HG03442 (cell line): ENCODE measurements around the gene SALL2.
A peak's percentile ranks its signal among the peaks of the same experiment; 100 is the strongest.

Experiments
- ATAC-seq: cut with Tn5 transposase; IDR thresholded peaks from one replicate; pipeline ENCODE4 v1.9.1; 2021; ENCODE audit warnings: mild to moderate bottlenecking, moderate library complexity; ENCODE audit not compliant: unreplicated experiment

Gene SALL2

DNA sequence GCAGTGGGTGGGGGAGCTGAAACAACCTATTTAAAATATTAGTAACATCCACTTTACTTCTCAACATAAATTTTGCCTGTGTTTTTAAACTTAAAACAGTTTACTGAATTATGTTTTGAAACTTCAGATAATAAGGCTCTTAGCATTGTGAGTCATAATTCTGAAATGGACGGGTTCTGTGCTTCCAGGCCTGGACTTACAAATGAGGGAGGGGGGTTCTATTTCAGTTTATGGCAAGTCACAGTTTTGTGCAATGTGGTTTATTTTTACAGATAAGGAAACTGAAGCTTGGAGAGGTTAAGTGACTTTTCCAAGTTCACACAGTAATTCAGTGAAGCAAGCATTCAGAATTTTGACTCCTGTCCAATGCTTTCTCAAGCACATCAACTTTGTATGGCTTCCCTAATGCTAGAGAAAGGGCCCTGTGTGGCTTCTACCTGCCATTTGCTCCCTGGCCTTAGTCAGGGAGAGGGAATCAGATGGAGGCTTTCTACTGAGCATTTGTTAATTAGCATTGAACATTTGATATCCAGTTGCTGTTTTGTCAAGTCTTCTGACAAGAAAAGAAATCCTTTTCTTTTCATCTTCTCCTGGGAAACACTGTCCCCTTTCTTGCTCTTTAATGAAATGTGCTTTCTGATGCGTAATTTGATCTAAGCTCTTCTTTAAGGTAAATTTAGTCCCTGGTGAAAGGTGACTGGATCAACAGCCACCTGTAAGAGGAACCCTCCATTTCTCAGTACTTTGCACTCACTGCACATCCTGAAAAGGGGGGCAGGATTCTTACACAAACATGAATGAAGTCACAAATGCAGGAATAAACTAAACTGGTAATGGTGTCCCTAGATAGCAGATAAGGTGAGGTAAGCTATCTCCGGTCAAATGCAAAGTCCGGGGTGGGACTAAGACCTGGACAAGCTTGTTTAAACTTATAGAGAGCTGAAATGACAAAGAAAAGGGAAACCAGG is 2.5 kb upstream of the SALL2 start:
- ATAC-seq: no peak

DNA sequence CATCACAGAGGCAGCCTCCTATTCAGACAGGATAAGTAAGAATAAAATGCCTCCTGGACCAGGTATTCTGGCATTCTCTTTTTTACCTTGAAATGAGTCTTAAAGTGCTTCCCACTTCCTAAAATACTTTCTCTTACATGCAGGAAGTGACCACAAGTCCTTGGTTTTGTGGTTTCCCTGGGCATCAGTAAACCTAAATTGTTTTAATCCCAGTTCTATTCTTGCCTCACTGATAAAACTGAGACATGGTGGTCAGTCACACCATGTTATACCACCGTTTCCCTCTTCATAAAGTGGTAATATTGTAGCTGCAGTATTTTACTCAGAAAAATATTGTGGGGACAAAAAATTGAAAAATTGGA is 1.2 kb upstream of the SALL2 start:
- ATAC-seq: no peak

DNA sequence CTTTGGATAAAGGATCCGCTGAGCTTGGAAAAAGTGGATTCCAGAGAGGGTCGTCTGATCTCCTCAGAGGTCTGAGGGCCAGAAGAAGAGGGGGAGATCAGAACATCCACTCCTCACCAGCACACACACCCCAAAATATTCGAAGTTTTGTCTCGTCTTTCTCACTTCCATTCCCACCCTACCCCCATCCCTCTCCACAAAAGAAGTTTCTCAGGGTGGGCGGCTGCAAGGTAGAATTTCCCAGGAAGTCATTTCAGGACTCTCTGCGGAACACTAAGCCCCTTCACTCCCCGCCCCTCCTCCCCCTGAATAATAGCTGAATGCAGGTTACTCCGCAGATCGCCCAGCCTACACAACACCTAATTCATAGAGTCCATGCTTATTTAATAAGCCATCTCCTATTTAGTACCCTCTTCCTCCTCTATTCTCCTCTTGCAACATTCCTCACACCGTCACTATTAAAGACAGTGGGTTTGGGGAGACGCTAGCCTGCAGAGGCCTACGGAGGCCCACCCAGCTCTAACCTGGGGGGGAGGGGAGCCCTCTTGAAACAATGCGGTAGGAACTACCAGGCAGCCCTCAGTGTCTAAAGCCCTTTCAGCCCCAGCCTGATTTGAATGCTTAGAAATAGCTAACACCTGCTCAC is 649 bp upstream of the SALL2 start:
- ATAC-seq: no peak

DNA sequence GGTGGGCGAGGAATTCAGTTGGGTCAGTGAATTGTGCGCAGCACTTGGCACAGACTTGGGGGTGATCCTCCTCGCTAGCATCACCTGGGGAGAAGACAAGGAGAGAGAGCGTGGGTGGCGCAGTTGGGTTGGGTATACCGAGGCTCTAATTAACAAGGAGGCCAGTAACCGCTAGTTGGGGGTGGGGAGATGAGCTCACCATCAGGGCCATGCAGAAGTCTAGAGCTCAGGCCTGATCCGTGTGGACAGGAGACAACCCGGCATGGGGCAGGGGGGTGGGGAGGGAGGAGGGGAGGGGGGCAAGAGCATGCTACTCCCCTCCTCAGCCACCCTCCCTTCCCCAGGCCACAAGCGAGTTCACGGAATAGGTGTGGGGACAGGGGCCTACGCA is 580 bp downstream of the SALL2 start:
- ATAC-seq: no peak

DNA sequence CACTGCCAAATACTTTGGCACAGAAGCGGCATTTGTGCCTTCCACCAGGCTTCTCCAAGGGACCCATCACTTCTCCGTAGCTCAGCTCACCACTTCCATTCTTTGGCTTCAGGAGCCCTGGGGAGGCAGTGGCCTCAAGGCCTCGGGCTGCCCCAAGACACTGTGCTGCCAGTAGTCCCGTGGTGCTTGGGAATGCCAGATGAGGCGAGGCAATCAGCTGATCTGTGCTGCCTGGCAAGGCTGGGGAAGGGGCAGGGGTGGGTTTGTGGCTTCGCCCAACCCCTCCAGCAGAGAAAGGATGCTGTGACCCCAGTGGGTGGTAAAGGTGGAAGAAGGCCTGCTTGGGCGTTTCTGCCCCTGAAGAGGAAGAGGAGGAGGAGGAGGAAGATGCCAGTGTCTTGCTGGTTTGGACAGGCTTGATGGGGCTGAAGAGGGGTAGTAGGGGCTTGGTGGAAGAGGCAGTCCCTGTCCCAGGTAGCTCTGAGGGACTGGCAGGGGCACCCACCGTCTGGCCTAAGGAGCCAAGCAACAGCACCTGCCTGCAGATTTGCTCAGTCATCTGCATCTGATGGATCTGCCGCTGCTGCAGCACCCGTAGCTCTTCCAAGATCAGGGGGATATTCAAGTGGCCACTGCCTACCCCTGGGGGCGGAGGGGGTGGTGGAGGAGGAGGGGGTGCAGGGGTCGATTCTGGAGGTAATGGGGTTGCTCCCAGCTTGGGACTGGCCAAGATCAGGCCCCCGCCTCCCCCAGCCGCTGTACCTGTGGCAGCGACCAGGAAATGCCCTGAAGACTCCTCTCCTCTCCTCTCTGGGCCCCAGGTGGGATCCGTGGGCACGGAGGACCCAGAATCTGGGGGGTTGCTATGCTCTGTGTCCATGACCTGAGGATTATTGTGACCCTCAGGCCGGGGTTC is 1.3 kb downstream of the SALL2 start:
- no peak for ATAC-seq

DNA sequence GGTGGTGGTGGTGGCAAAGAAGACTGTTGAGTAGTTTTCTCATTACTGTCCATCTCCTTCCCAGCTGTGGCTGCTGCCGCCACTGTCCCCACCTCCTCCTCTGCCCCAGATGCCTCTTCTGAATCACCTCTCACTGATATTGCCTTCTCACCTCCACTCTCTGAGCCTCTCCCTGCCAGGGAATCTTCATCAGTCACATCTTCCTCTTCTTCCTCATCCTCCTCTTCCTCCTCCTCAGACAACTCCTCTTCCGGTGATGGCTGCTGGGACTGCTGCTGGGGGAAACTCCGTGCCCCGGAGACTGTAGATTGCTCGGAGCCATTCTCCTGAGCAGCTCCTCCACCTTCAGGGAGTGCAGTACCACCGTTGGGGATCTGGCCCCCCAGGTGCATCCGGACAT is 2.9 kb downstream of the SALL2 start:
- ATAC-seq: no peak

DNA sequence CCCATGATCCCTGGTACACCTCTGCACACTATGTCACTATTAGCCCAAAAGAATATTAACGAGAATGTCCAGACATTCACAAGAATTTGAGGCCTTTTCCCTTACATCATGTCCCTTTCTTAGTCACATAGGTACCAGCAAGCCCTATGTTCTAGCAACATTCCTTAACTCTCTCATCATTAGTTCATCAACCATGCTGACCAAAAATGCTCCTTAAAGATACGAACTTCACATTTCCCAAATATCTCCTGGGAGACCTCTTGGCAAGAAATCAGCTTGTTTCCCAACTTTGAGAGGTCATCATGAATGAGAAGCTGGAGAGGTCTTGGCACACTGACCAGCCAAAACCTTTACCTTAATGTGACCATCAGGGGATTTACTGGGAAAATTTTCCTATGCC is 4.6 kb downstream of the SALL2 start:
- no peak for ATAC-seq

DNA sequence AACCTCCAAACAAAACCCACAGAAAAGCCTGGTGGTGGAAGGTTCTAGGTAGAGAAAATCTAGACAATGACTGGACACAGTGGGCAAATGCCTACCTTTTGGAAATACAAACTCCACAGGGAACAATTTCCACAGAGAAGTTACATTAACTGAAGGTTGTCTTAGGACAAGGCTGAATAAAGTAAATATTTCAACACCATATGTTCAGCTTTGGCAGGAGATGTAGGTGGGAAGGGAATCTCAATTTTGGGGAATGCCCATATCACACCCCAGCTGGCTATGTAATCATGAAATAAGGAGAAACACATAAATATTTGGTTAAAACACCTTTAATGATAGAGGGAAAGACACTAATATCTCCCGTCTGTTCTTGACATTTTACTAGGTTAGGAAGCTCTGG is 5.4 kb downstream of the SALL2 start:
- ATAC-seq: no peak

DNA sequence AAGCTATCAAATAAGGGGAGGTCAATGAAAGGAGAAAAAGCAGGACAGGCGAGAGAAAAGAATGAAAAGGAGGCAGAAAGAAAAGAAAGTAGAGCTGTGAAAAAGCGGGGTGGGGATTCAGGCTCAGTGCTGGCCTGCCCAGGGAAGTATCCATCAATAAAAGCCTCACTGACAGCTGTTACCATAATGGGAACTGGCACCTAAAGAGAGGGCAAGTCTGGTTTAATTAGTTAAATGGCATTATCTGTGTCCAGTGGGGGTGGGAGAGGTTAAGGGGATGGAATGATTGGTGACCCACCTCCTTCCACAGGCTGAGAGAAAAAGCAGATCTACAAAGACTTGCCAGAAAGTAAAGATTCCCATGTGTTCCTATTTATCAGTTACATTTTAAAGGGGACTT is 7.4 kb downstream of the SALL2 start:
- no peak for ATAC-seq

DNA sequence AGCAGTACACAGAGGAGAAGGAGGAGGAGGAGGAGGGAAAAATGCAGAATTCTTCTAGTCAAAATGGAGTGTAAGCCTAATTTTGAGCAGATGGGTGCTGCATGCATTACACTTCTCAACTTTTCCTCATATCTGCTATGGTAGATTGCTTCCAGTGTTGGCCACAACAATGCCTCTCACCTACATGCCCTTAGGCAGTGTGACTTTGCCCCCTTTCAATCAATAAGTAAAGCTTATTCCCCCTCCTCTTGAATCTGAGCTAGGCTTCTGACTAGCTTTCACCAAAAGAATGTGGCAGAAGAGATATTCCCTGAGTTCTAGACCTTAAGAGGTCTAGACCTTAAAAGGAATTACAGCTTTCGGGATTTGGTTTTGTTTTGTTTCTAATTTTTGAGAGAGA is 11.8 kb downstream of the SALL2 start:
- no peak for ATAC-seq

DNA sequence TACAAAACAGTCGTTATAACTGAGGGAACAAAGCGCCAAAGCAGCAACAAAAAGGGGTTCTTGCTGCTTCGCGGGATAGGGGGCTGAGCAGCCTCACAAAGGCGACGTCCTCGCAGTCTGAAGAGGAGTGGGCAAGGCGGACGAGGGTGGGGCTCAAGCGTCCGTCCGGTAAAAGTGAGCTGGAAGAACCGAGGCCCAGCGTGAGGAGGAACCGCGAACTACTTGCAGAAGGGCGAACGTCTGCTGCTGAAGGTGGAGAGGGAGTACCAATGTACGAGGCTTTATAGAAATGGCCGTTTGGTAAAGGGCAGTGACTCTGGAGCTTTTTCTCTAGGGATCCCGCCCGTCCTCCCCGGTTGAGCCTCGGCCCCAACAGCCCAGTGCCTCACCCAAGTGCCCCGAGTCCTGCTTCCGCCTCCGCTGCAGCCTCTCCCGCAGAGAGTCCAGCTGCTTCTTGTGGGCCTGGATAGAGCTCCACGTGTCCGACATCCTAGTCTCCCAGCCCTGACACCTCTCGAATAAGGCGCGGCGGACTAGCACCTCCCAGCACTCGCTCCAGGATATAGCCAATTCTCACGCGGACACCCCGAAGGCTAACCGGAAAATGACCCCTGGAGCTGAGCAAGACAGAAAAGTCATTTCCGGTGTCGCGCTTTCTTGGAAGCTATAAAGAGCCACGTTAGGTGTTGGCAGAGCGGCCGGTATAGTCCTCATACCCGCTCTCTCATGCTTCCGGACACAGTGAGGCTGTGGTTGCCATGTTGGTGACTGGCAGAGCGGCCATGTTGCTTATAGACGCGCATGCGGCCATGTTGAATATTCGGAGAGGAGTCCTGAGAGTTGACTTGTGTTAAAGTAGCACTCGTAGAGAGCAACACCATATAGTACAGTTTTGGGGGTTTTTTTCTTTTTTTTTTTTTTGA is 15.2 kb downstream of the SALL2 start, which contains the start of gene METTL3:
Gene METTL3, minus strand, starts transcription at position 606 of the 923 bp plus-strand sequence. Its CDS starts 117 bp downstream, at position 489.
- peak; percentile 99 for ATAC-seq

DNA sequence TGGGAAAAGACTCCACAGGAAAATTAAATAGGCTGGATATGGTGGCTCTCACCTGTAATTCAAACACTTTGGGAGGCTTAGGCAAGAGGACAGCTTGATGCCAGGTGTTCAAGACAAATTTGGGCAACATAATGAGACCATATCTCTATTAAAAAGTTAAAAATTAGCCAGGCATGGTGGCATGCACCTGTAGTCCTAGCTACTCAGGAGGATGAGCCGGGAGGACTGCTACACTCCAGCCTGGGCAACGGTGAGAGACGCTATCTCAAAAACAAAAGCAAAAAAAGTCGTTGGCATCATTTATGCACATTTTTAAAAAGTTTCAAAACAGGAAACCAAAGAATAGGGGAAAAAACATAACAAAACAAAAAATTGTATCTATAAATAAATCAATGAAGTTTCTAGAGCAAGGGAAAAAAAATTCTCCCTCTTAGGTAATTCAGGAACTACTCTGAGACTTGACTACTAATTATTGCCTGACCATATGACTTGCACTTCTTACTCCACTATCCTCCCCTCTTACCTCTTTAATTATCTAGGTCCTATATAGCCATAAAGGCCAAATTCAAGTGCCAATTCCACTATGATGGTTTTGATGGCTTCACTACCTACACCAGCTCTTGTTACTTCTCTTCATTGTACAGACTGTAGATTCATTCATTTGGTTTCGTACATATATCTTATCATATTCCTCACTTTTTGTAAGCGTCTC is 16.6 kb downstream of the SALL2 start:
- ATAC-seq: no peak

DNA sequence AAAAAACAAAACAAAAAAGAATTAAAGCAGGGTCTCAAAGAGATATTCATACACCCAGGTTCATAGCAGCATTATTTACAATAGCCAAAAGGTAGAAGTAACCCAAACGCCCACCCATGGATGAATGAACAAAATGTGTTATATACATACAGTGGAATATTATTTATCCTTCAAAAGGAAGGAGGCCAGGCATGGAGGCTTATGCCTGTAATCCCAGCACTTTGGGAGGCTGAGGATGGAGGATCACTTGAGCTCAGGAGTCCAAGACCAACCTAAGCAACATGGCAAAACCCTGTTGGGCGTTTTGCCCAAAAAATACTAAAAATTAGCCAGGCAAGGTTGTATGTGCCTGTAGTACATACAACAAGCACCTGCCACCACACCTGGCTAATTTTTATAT is 19.6 kb downstream of the SALL2 start:
- no peak for ATAC-seq

DNA sequence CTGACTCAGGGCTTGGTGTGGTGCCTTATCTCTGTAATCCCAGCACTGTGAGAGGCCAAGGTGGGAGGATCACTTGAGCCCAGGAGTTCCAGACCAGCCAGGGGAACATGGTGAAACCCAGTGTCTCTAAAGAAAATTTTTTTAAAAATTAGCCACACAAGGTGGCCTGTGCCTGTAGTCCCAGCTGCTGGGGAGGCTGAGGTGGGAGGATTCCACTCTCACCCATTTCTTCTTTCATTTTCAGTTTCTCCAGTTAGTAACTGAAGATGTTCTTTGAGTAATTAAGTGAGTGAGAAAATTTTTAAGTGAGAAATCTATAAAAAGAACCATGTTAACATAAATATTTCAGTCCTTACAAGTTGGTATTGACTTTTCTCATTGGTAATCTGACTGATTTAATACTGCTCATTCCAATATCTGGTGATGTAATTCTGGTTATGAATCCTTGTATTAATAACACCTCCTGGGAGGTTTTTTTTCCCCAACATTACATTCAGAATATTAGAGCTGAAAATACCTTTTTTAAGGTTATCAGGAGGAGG is 21.1 kb downstream of the SALL2 start:
- peak; percentile 83 for ATAC-seq

DNA sequence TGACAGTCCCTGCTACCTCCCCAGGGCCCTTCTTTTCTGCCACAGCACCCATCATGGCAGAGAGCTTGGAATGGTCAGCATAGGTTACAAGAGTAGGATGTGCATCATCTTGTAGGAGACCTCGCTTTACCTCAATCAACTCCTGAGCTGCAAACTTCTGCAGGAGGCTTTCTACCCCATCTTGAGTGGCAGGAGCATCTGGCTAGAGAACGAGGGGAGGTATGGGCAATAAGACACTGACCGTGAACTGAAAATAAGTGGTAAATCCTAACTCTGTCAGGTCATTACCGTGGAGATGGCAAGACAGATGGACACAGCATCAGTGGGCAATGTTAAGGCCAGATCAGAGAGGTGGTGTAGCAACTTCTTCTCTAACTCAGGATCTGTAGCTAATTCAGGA is 22.8 kb downstream of the SALL2 start:
- ATAC-seq: no peak

DNA sequence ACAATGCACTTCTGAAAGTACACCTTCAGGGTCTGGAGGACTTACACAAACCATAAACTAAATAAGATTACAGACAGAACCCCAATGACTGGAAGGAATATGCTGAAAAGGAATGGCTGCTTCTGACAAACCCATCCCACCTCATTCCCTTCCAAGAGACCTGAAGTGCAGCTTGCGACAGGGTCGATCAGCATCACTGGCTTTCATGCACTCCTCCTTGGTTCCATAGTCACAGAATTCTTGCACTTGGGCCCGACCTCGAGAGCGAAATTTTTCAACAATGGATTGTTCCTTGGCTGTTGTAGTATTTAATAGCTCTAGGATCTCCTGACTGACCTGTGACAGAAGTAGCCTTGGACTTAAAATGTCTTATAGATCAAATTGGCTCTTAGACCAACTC is 24.6 kb downstream of the SALL2 start:
- ATAC-seq: no peak

DNA sequence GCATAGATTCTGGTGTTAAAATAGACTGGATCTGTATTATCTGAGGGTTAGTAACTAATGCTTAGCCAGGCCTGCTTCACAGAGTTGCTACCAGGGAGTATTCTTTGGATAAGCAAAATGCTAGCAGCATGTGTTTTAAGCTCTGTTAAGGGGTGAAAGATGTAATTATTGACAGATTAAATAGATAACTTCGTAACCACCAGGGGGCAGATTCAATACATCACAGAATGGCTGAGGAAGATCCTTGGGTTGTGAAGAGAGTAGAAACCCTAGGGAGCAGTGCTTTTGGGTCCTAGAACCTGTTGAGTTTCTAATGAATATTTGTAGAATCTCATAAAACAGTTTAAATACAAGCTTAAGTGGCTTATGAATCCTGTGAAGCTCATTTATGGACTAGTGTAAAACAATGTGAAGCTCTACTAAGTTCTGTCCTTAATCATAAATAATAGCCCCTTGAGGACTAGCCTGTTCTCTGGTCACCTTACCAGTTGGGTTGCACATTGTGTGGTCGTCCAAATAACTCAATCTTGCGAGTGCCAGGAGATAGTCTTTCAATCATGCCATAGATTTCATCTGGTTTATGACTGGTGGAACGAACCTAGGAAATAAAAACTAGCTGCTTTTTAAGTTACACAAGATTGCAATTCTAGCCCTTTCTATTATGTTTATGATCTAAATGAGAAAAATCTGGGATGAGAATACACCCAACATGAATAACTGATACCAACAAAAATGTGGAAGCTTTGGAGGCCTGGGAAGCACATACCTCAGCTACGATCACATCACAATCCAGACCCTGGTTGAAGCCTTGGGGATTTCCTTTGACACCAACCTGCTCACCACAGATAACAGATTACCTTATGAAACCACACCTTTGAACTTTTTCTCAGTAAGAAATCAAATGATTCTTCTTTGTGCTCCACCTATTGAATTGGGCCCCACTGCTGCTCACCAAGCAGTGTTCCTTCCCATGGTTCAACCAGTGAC is 27.3 kb downstream of the SALL2 start:
- ATAC-seq: no peak

DNA sequence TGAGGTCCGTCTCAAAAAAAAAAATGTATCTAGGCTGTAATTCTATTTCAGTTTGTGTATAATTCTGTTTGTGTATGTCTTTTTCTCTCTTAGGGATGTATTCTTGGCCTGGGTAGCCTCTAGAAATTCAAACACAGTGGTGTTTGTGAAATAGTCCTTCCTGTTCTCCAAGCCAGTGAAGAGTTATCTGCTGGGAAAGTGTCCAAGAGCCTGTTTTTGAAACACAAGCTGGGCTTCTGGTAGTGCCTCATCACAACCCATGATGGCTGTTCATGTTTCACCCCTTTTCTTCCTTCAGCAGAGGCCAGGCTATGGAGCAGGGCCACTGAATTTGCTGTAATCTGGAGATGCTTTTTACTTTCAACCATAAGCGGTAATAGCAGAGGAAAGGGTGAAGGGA is 29.7 kb downstream of the SALL2 start:
- no peak for ATAC-seq
